ENCODE data around the gene ROM1.
A peak's percentile ranks its signal among the peaks of the same experiment; 100 is the strongest.

The ROM1 gene

DNA sequence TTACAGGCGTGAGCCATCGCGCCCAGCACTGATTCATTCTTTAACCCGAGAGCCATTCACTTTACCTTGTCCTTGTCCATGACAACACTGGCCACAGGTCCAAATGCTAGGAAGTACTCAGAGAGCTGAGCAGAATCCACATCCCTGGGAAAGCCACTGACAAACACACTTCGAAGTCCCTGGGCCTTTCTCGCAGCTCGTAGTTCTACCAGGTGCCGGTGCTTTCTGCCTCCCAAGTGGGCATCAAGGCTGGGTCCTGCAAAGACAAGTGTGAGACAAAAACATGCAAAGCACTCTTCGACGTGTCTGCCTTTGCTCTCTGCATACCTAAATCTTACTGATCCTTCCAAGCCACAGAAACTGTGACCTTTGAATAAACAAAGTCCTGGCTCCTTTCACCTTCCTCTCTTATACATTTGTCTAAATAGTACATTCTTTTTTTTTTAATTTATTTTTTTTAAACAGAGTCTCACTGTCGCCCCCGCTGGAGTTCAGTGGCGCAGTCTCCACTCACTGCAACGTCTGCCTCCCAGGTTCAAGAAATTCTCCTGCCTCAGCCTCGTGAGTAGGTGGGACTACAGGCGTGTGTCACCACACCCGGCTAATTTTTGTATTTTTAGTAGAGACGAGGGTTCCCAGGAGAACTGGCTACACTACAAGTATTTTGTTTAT, 24.0 kb upstream of the ROM1 start:
- TF ChIP-seq MAX (IDR thresholded peaks at IDR 0.05; ENCODE audit: low read depth, low read length) (no peak), POLR2A (IDR thresholded peaks at IDR 0.05; ENCODE audit: extremely low read depth, insufficient read length) (no peak)
- TF ChIP-seq, protein P1, sequence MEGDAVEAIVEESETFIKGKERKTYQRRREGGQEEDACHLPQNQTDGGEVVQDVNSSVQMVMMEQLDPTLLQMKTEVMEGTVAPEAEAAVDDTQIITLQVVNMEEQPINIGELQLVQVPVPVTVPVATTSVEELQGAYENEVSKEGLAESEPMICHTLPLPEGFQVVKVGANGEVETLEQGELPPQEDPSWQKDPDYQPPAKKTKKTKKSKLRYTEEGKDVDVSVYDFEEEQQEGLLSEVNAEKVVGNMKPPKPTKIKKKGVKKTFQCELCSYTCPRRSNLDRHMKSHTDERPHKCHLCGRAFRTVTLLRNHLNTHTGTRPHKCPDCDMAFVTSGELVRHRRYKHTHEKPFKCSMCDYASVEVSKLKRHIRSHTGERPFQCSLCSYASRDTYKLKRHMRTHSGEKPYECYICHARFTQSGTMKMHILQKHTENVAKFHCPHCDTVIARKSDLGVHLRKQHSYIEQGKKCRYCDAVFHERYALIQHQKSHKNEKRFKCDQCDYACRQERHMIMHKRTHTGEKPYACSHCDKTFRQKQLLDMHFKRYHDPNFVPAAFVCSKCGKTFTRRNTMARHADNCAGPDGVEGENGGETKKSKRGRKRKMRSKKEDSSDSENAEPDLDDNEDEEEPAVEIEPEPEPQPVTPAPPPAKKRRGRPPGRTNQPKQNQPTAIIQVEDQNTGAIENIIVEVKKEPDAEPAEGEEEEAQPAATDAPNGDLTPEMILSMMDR (IDR thresholded peaks at IDR 0.05; ENCODE audit: low read depth, low read length): peak; percentile 46
- DNase-seq (ENCODE audit: low read depth): peak; percentile 44
- no peak overlapping the region for H3K4me3 ChIP-seq (ENCODE audit: low read depth, low read length)

DNA sequence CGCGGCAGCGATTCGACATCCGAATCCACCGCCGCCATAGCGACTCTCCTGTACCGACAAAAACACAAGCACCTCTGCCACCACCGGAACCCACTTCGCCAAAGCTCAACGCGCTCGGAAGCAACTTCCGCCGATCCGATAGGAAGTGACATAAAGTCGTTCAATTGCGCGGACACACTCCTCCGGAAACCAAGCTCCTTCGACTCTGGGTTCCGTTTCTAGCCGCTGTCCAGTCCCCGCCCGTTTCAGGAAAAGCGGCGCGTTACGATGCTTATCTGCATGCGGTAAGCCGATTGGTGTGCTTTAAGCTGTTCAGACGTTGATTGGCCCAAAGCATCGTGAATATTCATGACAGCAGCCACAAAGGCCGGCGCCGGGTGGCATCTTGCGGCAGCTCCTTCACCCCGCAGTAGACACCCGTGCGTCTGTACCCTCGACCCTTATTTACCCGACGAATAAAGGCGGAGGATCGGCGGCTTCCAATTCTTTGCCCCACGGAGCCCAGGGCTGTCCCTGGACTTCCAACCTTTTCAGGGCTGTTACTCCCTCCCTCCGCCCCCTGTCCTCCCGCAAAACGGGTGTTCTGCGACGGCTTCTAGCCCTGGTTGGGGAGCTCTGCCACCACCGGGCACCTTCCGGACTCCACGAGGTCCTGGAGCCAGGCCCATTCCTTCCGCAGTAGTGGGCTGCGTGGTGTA, 21.5 kb upstream of the ROM1 start, which contains the start of gene TUT1:
Gene TUT1, minus strand, starts transcription at position 76 of the 698 bp plus-strand sequence. Its CDS starts 38 bp downstream, at position 38.
- DNase-seq (ENCODE audit: low read depth): peak; percentile 100
- peak within 1 kb of the TSS; percentile 97 for H3K4me3 ChIP-seq (ENCODE audit: low read depth, low read length)
- TF ChIP-seq MYC (IDR thresholded peaks at IDR 0.05; ENCODE audit: low read depth, low read length) (peak; percentile 99), MAX (IDR thresholded peaks at IDR 0.05; ENCODE audit: low read depth, low read length) (peak; percentile 92), POLR2A (IDR thresholded peaks at IDR 0.05; ENCODE audit: extremely low read depth, insufficient read length) (peak; percentile 97)
- TF ChIP-seq, protein P1 (IDR thresholded peaks at IDR 0.05; ENCODE audit: low read depth, low read length): no peak

DNA sequence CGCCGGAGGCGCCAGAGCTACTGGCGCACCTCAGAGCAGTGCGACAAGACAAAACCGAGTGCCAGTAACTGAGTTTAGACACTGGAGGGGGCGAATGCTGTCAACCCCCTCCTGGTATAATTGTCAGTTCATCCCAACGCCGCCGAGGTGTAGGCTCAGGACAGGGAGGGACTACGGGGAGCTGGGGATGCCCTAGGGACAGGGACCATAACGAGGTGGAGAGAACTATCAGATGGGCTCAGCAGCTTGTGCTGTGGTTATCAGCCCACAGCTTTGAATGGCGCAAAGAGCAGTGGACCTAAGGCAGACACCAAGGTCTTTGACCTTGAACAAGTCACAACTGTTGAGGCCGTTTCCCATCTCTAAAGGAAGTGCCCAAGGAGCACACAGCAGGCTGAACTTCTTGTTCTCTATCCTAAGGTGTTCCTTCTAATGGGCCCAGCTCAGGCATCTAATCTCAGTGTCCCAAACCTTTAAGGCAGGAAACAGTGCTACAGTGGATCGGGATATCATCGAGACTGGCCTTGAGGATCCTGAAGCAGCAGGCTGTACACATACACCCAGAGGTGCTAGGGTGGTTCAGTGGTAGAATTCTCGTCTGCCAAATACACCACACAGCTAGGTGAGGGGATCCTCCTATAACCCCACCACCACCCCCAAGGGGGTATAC, 20.8 kb upstream of the ROM1 start:
- DNase-seq (ENCODE audit: low read depth): no peak
- TF ChIP-seq MAX (IDR thresholded peaks at IDR 0.05; ENCODE audit: low read depth, low read length): no peak
- TF ChIP-seq, protein P1 (IDR thresholded peaks at IDR 0.05; ENCODE audit: low read depth, low read length): peak; percentile 17
- H3K4me3 ChIP-seq (ENCODE audit: low read depth, low read length): peak overlapping the region; percentile 61

DNA sequence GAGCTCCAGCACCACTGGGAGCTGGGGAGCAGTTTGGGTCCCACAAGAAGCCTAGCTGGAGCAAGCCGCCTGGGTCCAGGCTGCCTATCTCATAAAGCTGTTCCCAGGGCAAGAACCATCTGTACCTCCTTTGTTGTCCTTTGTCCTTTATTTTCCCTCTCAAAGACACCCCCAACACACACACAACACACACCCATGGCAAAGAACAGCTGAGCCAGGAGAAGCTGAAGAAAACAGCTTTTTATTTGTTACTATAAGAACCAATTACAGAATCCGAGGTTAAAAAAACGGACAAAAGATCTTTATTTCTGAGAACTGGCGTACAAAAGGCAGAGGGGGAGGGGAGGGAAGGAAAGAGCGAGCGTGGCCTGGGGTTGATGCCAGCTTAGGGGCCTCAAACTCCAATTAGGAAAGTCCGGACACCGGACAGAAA, 20.1 kb upstream of the ROM1 start:
- no peak for DNase-seq (ENCODE audit: low read depth)
- peak overlapping the region; percentile 61 for H3K4me3 ChIP-seq (ENCODE audit: low read depth, low read length)

DNA sequence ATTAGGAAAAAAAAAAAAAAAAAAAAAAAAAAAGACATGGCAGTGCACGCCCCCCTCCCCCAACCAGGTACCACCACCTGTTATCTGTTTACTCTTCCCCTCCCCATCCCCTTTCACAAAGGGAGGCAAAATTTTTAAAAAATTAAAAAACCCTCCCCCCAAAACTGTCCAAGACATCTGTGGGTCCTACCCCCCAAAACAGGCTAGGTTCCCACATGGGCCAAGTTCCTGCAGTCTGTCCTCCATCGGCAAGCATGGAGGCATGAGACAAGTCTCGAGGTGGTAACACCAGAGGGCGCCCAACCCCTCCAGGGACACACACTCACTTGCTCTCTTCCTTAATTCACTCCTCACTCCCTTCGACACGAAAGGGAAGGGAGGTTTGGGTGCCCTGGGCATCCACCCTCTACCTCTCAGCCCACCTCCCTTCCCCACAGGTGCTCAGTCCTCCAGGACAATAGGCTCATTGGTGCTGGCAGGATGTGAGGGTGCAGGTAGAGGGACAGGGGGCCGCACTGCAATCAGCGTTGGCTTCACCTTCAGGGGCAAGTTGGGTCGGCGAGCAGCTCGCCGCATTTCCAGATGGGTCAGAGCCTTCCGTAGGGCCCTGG, 19.5 kb upstream of the ROM1 start:
- TF ChIP-seq, protein P1 (IDR thresholded peaks at IDR 0.05; ENCODE audit: low read depth, low read length): peak; percentile 90
- TF ChIP-seq MAX (IDR thresholded peaks at IDR 0.05; ENCODE audit: low read depth, low read length): peak; percentile 94
- no peak for TF ChIP-seq POLR2A (IDR thresholded peaks at IDR 0.05; ENCODE audit: extremely low read depth, insufficient read length)
- TF ChIP-seq MYC (IDR thresholded peaks at IDR 0.05; ENCODE audit: low read depth, low read length): peak; percentile 94
- DNase-seq (ENCODE audit: low read depth): peak; percentile 94
- no peak overlapping the region for H3K4me3 ChIP-seq (ENCODE audit: low read depth, low read length)

More for the DNA sequence above, 20.1 kb upstream of the ROM1 start:
- TF ChIP-seq MAX (IDR thresholded peaks at IDR 0.05; ENCODE audit: low read depth, low read length) (no peak), POLR2A (IDR thresholded peaks at IDR 0.05; ENCODE audit: extremely low read depth, insufficient read length) (no peak), MYC (IDR thresholded peaks at IDR 0.05; ENCODE audit: low read depth, low read length) (no peak)
- TF ChIP-seq, protein P1 (IDR thresholded peaks at IDR 0.05; ENCODE audit: low read depth, low read length): no peak

All from NB4 (cell line).